Neuronal stem cell (in vitro differentiated cells): ENCODE data around the gene CSAG2.
"Not testable (repeated sequence)": the region's sequence is repeated elsewhere in the genome, so short reads cannot be mapped to it uniquely, and the experiment has no call there.

ENCODE experiments used
- DNase-seq: peaks from one replicate; pipeline ENCODE4 v3.0.0-alpha.2; 2013; ENCODE audit warnings: low spot score
- H2AFZ ChIP-seq: one replicate; pipeline ENCODE4 v1.6.1; 2013; ENCODE audit warnings: mild to moderate bottlenecking, low read length, inconsistent platforms
- H2AK5ac ChIP-seq: 2 replicates; pipeline ENCODE4 v1.6.1; 2013; ENCODE audit warnings: low read depth, mild to moderate bottlenecking, inconsistent platforms, low read length, moderate library complexity, mixed read lengths
- H2BK120ac ChIP-seq: 2 replicates; pipeline ENCODE4 v1.6.1; 2013; ENCODE audit warnings: low read depth, mild to moderate bottlenecking, inconsistent platforms, low read length, moderate library complexity, mixed read lengths
- H2BK12ac ChIP-seq: one replicate; pipeline ENCODE4 v1.6.1; 2013; ENCODE audit warnings: low read length, inconsistent platforms
- H2BK15ac ChIP-seq: 2 replicates; pipeline ENCODE4 v1.6.1; 2013; ENCODE audit warnings: mild to moderate bottlenecking, low read length, inconsistent platforms, mixed read lengths
- H2BK5ac ChIP-seq: one replicate; pipeline ENCODE4 v1.6.1; 2013; ENCODE audit warnings: inconsistent platforms, mild to moderate bottlenecking, low read length, moderate library complexity
- H3K14ac ChIP-seq: one replicate; pipeline ENCODE4 v1.6.1; 2013; ENCODE audit warnings: low read length, inconsistent platforms
- H3K18ac ChIP-seq: 2 replicates; pipeline ENCODE4 v1.6.1; 2013; ENCODE audit warnings: low read length, inconsistent platforms
- H3K23ac ChIP-seq: 2 replicates; pipeline ENCODE4 v1.6.1; 2013; ENCODE audit warnings: low read depth, mild to moderate bottlenecking, mixed read lengths, low read length, inconsistent platforms; ENCODE audit not compliant: poor library complexity
- H3K27ac ChIP-seq: replicated peaks from 3 replicates; pipeline ENCODE4 v1.5.1; 2013; ENCODE audit warnings: low read length, inconsistent platforms
- H3K27me3 ChIP-seq, 3 experiments: 2 replicates each; pipeline ENCODE4 v1.6.1; 2013; ENCODE audit warnings: low read length in 3 of 3, mild to moderate bottlenecking in 2 of 3, inconsistent platforms in 1 of 3, low read depth in 1 of 3, mixed read lengths in 1 of 3, moderate library complexity in 1 of 3; ENCODE audit not compliant: control insufficient read depth in 3 of 3, insufficient read depth in 3 of 3
- H3K36me3 ChIP-seq, 2 donors: replicated peaks in 1 of 2; 2 replicates each; pipeline ENCODE4 v1.6.1; 2013; ENCODE audit warnings: low read length in 2 of 2; ENCODE audit not compliant: control insufficient read depth in 2 of 2, insufficient read depth in 2 of 2
- H3K4ac ChIP-seq: 2 replicates; pipeline ENCODE4 v1.6.1; 2013; ENCODE audit warnings: inconsistent platforms, mild to moderate bottlenecking, low read length, moderate library complexity
- H3K4me1 ChIP-seq, 2 donors: 1 replicate in 1 of 2; 2 replicates in 1 of 2; pipeline ENCODE4 v1.6.1; 2013; ENCODE audit warnings: low read length in 2 of 2, low read depth in 1 of 2; ENCODE audit not compliant: control insufficient read depth in 2 of 2, insufficient read depth in 1 of 2
- H3K4me2 ChIP-seq: one replicate; pipeline ENCODE4 v1.6.1; 2013; ENCODE audit warnings: mild to moderate bottlenecking, low read length, inconsistent platforms; ENCODE audit not compliant: insufficient read depth, poor library complexity, severe bottlenecking
- H3K4me3 ChIP-seq, 2 donors: 2 replicates each; pipeline ENCODE4 v1.5.1; 2013; ENCODE audit warnings: low read length in 2 of 2, mild to moderate bottlenecking in 2 of 2, inconsistent platforms in 1 of 2, moderate library complexity in 1 of 2
- H3K79me1 ChIP-seq: one replicate; pipeline ENCODE4 v1.6.1; 2013; ENCODE audit warnings: low read depth, mild to moderate bottlenecking, inconsistent platforms, low read length, moderate library complexity
- H3K9ac ChIP-seq: one replicate; pipeline ENCODE4 v1.6.1; 2013; ENCODE audit warnings: mild to moderate bottlenecking, low read depth, low read length, inconsistent platforms; ENCODE audit not compliant: poor library complexity
- H3K9me3 ChIP-seq, 2 donors: replicated peaks in 1 of 2; 2 replicates each; pipeline versions ENCODE3 to v1.6.1; 2013; ENCODE audit warnings: low read length in 2 of 2, mild to moderate bottlenecking in 2 of 2, inconsistent platforms in 1 of 2, low read depth in 1 of 2, mixed read lengths in 1 of 2, moderate library complexity in 1 of 2; ENCODE audit not compliant: control insufficient read depth in 2 of 2, insufficient read depth in 1 of 2
- H4K8ac ChIP-seq: one replicate; pipeline ENCODE4 v1.6.1; 2013; ENCODE audit warnings: low read depth, mild to moderate bottlenecking, inconsistent platforms, low read length, moderate library complexity
- H4K91ac ChIP-seq: one replicate; pipeline ENCODE4 v1.6.1; 2013; ENCODE audit warnings: low read length, low read depth, mild to moderate bottlenecking, inconsistent platforms; ENCODE audit not compliant: poor library complexity
- WGBS, 2 donors: extraction: QIAGEN DNeasy Blood & Tissue Kit; methylation state at CpG; one replicate each; pipeline ENCODE4 v1.1.7; 2013; ENCODE audit warnings: missing lambda C conversion rate in 2 of 2, mixed read lengths in 1 of 2; ENCODE audit not compliant: insufficient read length in 2 of 2, insufficient replicate concordance in 1 of 2; ENCODE audit errors: extremely low coverage in 2 of 2; 5-methylcytosine and 5-hydroxymethylcytosine counted together

The CSAG2 gene

GRCh38 chrX:152706500-152706899, 2.6 kb downstream of the CSAG2 start:
- H2AFZ ChIP-seq, H3K4me2 ChIP-seq, H3K27ac ChIP-seq, H3K14ac ChIP-seq, H3K27me3 ChIP-seq, H4K91ac ChIP-seq, H2BK12ac ChIP-seq, DNase-seq, H3K79me1 ChIP-seq, H2AK5ac ChIP-seq, H4K8ac ChIP-seq, H2BK120ac ChIP-seq, H3K4ac ChIP-seq, H3K36me3 ChIP-seq, H2BK5ac ChIP-seq, H3K18ac ChIP-seq, H3K4me3 ChIP-seq, H3K4me1 ChIP-seq, H3K23ac ChIP-seq, H2BK15ac ChIP-seq, H3K9ac ChIP-seq, H3K9me3 ChIP-seq: not testable (repeated sequence)
- WGBS, 2 donors: no CpG with 5 or more reads among the region's 7 CpGs

GRCh38 chrX:152700390-152700789, 8.7 kb downstream of the CSAG2 start:
- H3K27ac ChIP-seq, H4K91ac ChIP-seq, H3K9ac ChIP-seq, H2BK15ac ChIP-seq, H3K4me3 ChIP-seq, H3K9me3 ChIP-seq, H3K4me1 ChIP-seq, H2BK5ac ChIP-seq, H2BK120ac ChIP-seq, H3K79me1 ChIP-seq, H2AK5ac ChIP-seq, DNase-seq, H3K27me3 ChIP-seq, H3K18ac ChIP-seq, H3K4me2 ChIP-seq, H4K8ac ChIP-seq, H3K23ac ChIP-seq, H3K14ac ChIP-seq, H2AFZ ChIP-seq, H2BK12ac ChIP-seq, H3K36me3 ChIP-seq, H3K4ac ChIP-seq: not testable (repeated sequence)
- WGBS, 2 donors: no CpG with 5 or more reads among the region's 5 CpGs

- not testable (repeated sequence) for DNase-seq, H3K18ac ChIP-seq, H3K23ac ChIP-seq, H2AK5ac ChIP-seq, H3K9me3 ChIP-seq, H4K91ac ChIP-seq, H2BK15ac ChIP-seq, H3K14ac ChIP-seq, H3K4ac ChIP-seq, H2BK120ac ChIP-seq, H2BK12ac ChIP-seq, H3K27me3 ChIP-seq, H3K9ac ChIP-seq, H3K4me2 ChIP-seq, H3K27ac ChIP-seq, H2AFZ ChIP-seq, H3K4me1 ChIP-seq, H3K36me3 ChIP-seq, H3K79me1 ChIP-seq, H2BK5ac ChIP-seq, H4K8ac ChIP-seq, H3K4me3 ChIP-seq
- no CpG with 5 or more reads among the region's 34 CpGs for WGBS, 2 donors
Observed at GRCh38 chrX:152697952-152698931, 10.8 kb downstream of the CSAG2 start, which contains the start of gene MAGEA3. Gene MAGEA3, plus strand, starts transcription at chrX:152698794. Its CDS starts 2,039 bp downstream, at chrX:152700833.

- not testable (repeated sequence) for H3K27ac ChIP-seq, H3K9me3 ChIP-seq, H2BK5ac ChIP-seq, H2BK15ac ChIP-seq, H4K91ac ChIP-seq, H4K8ac ChIP-seq, H3K4me2 ChIP-seq, H3K79me1 ChIP-seq, H2BK120ac ChIP-seq, H3K18ac ChIP-seq, H2BK12ac ChIP-seq, H2AK5ac ChIP-seq, H3K14ac ChIP-seq, H3K9ac ChIP-seq, DNase-seq, H3K27me3 ChIP-seq, H3K4me1 ChIP-seq, H3K36me3 ChIP-seq, H3K4me3 ChIP-seq, H2AFZ ChIP-seq, H3K4ac ChIP-seq, H3K23ac ChIP-seq
- no CpG with 5 or more reads among the region's 3 CpGs for WGBS, 2 donors
Observed at GRCh38 chrX:152681012-152681411, 28.1 kb downstream of the CSAG2 start.
